ENCODE results near the gene GAS2L3.
"Not testable (repeated sequence)": the region's sequence is repeated elsewhere in the genome, so short reads cannot be mapped to it uniquely, and the experiment has no call there.

The GAS2L3 gene

DNA sequence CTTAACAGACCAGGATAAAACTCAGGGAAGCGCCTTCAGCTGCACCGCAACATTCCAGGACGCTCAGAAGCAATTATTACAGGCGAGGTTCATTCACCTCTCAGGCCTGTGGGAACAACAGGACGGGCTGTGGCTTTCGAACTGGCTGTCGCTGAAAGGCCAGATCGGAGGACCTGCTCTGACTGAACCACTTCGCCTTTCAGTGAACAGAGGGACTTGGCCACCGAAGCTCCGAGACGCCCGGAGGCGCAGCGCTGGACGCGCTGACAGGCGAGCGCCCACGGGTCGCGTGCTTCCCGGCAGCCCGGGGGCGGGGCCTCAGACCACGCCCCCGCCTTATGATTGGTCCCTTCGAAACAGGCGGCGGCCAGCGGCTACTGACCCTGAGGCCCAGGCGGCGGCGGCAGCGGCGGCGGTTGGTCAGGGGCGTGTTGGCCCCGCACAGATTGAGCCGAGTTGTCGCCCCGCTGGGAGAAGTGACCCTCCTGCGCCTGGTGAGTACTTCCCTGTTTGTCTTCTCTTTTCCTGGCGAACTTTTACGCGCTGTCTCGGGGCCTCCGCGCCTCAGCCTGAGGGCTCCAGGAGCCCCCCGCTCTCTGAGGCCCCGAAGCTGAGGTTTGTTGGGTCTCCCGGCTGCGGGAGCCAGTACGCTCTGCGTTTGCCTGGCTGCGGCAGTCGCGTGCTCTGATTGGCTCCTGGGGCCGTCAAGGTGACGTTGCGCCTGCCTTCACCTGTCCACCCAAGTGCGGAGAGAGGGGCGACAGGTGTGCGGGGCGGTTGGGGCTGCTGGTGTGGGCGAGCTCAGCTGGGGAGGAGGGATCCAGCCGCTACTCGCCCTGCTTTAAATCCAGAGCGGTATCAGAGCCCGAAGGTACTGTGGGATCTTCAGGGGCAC lies at the start of gene GAS2L3:
Gene GAS2L3, plus strand, starts transcription at position 393 of the 895 bp plus-strand sequence. CDS start 21,221 bp downstream, outside the sequence.
- DNase-seq (ENCODE audit: low read depth): peak; percentile 19

DNA sequence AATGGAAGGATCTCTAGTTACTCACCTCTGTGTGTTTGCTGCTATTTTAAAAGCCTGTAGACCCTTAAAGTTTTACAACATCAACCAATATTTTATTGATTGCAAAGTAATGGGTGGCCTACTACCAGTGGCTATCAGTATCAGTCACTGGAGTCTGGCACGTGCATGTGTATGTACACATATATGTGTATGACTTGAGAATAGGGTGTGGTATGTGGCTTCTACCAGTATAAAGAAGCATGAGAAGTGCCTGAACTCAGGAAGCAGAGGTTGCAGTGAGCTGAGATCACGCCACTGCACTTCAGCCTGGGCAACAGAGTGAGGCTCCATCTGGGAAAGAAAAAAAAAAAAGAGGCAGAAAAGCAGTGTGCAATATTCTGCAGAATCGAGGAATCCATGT lies 45.5 kb upstream of the GAS2L3 start:
- DNase-seq (ENCODE audit: low read depth): no peak

DNA sequence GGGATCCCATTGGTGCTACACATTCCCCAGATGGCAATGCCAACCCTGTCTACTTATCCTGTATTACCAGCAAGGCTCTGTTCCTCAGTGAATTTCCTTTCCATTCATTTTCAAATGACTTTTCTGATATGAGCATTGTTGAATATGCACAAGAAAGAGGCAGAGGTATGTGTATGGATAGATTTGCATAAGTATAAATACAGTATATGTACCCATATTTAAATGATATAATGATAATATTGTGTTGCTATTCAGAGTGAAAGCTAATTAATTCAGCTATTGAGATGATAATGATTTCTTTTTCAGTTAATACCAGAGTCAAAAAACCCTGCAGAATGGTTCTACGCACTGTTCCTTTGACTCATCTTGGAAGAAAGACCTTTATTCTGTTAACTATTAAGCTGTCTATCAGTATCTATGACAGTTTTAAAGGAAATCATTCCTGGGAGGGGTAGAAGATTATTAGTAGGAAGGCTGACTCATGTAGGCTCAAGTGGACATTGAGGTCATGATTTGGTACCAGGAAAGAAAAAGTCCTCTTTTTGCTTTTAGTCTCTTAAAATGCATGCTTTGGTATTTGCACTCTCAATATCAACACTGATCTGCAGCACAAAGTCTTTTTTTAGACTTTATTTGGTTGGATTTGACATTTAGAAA lies 44.9 kb upstream of the GAS2L3 start:
- DNase-seq (ENCODE audit: low read depth): no peak

DNA sequence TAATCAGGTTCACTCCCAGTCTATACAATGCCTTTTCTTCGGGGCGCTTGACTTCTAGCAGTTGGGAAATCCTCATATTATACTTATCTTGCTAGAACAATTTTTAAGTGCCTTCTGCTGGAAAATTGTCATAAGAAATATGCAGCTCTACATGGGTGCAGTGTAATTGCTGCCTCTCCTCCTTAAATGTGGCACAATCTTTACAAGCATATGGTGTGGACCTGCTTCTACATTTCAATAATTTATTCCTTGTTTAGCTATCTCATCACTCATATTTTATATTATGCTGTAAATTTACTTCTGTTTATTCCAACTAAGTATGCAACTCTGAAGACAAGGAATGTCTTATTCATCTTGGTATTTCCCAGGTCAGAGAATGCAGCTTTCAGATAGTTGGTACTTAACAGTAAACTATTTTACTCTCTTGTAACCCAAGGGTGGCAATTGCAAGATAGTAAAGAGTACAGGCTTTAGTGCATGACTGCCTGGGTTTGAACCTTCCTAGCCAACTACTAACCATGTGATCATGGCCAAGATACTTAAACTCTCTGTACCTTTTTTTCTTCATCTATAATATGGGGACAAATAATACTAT lies 43.6 kb upstream of the GAS2L3 start:
- no peak for DNase-seq (ENCODE audit: low read depth)

DNA sequence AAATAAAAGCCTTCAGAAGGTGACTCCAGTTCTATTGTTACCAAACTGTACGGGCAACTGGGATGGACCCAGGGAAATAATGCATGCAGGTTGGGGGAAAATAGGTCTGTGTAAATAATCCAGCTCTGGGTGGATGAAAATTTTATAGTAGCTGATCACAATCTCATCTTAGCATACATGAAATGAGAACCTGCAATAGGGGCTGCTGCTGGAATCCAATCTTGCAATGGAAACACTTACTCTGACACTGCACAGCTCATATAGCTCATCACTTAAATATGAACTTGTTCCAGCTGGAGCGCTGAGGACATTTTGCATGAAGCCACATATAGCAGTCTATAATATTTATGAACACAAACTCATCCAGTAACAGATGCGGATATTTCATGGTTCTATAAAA lies 40.1 kb upstream of the GAS2L3 start:
- no peak for DNase-seq (ENCODE audit: low read depth)

DNA sequence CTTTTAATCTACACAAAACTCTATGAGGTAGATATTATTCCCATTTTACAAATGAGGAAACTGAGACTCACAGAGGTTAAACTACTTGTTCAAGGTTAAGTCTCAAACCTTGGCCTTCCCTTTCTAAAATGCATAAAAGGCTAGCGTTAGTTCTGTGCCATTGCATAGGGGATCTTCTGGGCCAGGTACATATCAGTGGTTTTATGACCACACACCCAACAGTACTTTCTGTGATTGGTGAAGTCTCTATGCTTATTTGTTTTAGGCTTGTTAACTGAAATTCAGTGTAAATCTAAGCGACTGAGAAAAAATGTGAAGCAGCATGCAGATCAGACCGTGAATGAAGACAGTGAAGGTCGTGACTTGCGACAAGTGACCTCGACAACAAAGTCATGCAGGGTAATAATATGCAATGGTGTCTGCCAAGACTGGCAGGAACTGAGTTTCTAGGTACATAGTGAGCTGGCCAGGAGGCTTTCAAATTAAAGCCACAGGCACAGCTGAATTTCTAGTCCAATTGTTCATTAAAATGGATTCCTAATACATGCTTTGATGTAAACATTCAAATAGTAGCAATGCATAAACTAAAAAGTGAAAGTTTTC lies 38.8 kb upstream of the GAS2L3 start:
- no peak for DNase-seq (ENCODE audit: low read depth)

DNA sequence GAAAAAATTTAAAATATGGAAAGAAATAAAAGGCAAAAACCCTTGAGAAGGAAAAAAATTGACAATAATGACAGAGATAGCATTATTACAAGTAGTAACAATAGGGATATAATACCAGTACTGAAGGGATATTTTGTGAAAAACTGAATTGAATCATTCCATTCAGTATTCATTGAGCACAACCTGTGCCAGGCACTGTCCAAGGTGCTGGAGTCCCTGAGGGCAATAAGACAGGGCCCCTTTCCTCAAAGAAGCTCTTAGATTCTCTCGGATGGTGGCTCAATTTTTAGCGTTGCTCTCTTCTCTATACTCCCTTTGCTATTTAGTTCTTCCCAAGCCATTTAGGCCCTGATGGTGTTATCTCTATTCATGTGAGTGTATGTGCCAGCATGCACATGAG lies 34.3 kb upstream of the GAS2L3 start:
- DNase-seq (ENCODE audit: low read depth): no peak

DNA sequence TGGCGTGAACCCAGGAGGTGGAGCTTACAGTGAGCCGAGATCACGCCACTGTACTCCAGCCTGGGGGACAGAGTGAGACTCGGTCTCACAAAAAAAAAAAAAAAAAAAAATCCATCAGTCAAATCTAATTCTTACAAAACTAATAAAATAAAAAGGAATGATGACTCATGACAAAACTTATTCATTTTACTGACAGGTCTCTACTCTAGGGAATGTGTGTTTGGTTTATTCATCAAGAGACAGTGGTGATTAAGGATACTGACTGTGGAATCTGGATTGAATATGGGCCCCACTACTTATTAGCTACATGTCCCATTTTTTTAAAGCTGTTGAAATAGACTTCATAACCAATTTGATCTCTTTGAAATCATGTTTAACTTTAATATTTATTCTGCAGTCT lies 29.3 kb upstream of the GAS2L3 start:
- DNase-seq (ENCODE audit: low read depth): no peak

DNA sequence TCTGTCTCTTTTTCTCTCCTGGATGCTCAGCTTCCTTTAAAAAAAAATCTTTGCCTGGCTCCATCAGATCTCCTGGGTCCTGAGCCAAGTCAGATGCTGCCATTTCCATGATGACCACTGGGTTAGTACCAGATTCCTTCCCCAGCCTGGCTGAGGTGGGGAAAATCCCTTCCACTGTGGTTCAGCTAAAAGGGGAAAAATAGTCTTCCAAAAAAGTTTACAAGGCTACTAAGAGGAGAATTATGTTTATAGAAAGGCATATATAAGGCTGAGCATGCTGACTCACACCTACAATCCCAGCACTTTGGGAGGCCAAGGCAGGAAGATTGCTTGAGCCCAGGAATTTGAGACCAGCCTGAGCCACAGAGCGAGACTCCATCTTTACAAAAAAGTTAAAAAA lies 28.4 kb upstream of the GAS2L3 start:
- no peak for DNase-seq (ENCODE audit: low read depth)

DNA sequence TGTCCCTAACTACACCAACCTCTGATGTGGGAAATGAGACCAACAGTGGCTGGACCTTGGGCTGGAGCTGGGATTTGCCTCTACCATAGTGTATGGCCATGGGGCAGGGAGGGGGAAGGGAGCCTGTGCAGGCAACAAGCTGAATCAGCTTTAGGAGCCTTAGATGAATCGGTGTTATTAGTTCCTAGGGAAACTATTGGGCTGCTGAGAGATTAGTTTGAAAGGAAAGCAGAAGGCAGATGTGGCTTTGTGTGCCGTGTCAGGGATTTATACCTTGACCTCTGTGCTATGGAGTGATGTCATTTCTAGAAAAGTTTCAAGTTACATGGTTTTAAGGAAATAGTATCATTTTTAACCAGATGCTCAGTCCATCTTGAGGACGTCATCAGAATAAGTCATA lies 19.5 kb upstream of the GAS2L3 start:
- no peak for DNase-seq (ENCODE audit: low read depth)

DNA sequence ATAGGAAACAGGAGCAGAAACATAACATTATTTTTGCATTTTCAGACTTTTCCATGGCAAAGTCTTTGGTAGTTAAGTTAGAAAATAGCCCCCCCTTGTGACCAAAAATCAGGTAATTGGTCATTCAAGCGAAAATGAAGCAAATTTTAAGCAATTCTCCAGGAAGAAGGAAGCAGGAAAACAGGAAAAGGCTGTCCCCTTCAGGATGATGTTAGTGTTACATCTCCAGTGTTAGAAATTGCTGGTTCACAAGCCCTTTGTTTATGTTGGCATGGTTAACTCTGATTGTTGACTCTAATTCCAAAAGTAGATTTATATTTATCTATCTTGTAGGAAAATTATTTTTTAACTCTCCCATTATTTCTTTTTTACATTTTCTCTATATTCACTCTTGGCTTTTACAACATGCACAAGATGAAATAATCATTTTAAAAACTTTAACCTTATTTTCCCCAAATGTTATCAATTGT lies 18.8 kb upstream of the GAS2L3 start:
- DNase-seq (ENCODE audit: low read depth): no peak

DNA sequence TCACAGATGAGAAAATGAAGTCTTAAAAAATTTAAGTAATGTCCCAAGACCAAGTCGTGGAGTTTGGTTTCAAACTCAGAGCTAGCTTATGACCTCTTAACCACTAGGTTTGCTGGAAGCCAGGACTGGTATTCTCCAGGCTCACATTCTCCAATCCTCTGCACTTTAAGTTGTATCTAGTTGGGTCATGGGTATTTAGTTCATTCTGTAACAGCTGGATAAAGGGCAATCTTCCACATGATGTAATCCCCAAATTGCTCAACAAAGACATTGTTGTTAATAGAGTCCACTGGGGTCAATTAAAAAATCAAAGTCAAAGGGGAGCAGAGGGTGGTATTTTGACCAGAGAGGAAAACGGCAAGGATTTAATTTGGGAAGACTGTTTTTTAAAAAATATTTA lies 17.8 kb upstream of the GAS2L3 start:
- no peak for DNase-seq (ENCODE audit: low read depth)

DNA sequence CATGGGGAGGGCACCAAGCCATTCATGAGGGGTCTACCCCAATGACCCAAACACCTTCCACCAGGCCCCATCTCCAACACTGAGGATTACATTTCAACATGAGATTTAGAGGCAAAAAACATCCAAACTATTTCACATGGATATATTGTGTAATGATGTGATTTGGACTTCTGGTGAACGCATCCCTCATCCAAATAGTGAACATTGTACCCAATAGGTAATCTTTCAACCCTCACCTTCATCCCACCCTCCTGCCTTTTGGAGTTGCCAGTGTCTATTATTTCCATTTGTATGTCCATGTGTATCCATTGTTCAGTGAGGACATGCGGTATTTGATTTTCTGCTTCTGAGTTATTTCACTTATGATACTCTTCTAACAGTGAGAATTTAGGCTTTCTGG lies 16.1 kb upstream of the GAS2L3 start:
- DNase-seq (ENCODE audit: low read depth): no peak

DNA sequence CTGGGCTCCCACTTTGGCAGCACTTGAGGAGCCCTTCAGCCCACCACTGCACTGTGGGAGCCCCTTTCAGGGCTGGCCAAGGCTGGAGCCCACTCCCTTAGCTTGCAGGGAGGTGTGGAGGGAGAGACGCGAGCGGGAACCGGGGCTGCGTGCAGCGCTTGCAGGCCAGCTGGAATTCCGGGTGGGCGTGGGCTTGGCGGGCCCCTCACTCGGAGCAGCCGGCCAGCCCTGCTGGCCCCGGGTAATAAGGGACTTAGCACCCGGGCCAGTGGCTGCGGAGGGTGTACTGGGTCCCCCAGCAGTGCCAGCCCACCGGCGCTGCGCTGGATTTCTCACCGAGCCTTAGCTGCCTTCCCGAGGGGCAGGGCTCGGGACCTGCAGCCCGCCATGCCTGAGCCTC lies 14.2 kb upstream of the GAS2L3 start:
- not testable (repeated sequence) for DNase-seq (ENCODE audit: low read depth)

DNA sequence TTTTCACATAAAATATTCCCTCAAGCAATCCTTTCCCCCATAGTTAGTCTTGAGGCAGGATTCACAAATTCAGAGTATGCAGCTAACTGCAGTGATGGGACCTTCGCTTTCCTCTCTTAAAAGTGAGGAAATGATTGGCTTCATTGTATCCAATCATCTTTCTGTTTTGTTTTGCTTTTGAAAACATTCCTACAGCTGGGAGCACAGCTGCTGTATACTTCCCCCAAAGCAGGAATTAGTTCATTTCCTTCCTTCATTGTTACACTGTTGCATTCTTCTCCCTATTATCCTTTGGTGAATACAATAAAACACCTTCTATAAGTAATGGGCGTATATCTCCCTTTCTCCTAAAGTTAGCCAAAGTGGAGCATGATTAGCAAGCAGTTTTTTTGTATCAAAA lies 9.4 kb upstream of the GAS2L3 start:
- no peak for DNase-seq (ENCODE audit: low read depth)

DNA sequence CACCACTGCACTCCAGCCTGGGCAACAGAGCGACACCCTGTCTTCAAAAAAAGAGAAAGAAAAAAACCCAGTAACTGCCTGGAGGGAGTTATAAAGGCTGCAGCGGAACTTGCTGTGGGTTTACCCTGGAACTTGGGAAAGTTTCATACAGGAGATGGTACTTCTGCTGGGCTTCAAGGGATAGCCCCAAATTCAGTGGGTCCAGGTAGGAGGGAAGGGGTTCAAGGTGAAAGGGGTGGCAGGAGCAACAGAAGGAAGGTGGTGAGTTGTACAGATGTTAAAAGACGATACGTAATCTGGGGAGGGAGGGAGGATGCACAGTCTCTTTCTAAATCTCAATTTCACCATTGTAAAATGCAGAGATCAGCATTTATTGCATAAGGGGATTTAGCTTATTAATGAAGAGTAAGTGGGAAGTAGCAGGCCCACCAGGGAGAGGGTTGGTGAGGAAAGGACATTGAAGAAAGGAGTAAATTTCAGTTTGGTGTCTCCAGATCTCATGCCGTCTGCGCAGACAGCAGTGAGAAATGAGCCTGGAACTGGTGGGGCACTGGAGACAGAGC lies 8.5 kb upstream of the GAS2L3 start:
- no peak for DNase-seq (ENCODE audit: low read depth)

DNA sequence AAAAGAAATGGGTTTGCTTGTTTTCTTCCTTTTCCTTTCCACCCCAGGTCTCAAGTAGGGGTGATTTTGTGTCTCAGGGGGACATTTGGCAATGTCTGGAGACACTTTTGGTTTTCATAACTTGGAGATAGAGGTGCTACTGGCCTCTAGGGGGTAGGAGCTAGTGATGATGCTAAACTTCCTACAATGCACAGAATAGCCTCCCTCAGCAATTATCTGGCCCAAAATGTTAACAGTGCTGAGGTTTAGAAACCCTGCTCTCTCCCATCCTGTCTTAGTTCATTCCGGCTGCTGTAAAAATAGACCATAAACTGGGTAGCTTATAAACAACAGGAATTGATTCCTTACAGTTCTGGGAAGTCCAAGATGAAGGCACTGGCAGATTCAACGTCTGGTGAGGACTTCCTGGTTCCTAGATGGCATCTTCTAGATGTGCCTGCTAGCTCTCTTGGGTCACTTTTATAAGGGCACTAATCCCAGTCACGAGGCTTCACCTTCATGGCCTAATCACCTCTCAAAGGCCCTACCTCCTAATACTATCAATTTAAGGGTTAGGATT lies 7.4 kb upstream of the GAS2L3 start:
- DNase-seq (ENCODE audit: low read depth): no peak

DNA sequence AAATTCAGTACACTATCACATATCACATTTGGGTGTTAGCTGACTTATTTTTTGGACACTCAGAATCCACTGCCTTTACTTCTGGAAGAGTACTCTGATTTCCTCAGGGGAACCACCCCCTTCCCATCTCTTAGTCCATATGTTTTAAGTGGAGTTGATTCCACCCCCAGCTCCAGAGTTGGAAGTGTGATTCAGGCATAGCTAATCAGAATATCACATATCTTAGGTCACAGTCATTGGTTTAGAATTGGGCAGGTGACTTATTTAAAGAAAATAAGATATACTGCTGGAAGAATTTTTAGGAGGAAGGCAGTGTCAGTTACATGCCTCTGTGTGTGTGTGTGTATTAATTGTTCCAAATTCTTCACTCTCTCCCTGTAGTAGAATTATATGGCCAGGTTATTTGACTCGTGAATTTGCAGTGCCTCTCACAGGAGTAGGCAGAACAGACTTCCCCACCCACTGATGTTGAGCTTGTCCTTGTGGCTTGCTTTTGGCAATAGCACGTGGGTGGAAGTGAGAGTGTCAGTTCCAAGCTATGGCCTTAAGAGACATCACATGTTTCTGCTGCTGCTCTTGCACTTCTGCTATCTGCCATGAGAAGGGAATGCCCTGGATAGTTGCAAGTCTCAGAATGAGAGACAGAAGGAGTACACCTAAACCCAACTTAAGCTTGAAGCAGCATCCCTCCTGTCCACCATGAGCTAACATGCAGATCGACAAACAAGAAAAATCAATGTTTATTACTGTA lies 6.4 kb upstream of the GAS2L3 start:
- DNase-seq (ENCODE audit: low read depth): no peak

DNA sequence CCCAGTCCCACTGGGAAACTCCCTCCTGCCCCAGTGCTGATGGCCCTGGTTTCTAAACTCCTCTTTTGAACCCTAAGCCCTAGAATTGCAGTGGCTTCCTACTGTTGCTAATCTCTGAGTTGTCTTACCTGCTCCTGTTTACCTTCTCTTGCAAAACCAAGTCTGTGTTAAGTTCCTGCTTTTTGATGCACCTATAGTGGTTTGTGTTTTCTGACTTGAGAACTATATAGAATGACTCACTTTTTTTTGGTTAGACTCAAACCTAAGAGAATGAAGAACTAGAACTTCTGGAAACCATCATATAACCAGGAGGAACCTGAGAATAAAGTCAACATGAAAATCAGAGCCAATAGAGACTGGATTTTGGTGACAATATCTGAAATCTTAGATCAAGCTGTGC lies 5.5 kb upstream of the GAS2L3 start:
- no peak for DNase-seq (ENCODE audit: low read depth)

DNA sequence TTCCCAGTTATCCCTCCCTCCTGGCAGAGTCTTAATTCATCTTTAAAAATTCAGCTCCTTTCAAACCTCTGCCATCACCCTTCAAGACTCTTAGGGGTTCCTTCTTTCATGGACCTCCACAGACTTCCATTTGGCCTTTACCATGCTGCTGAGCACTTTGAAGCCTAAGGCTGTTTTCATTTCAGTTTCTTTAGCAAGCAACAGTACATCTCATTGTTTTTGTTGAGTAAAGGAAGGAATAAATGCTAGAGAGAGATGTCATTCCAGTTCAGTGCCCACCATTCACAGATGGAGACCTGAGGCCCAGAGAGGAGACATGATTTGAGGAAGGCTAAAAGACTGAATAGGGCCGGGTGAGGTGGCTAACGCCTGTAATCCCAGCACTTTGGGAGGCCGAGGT lies 1.3 kb upstream of the GAS2L3 start:
- DNase-seq (ENCODE audit: low read depth): no peak

Measured in stimulated activated CD4-positive, alpha-beta T cell treated with anti-CD3 and anti-CD28 coated beads, Interleukin-2, amount 100 ng/mL, for 4 hours (primary cell).